Femur (tissue), 1 donor: ENCODE data around the gene SRR.
"Not testable (repeated sequence)": the region's sequence is repeated elsewhere in the genome, so short reads cannot be mapped to it uniquely, and the experiment has no call there.

Source experiments
- DNase-seq: peaks from one replicate; pipeline ENCODE4 v3.0.0-alpha.2; 2017

Gene SRR

GRCh38 chr17:2292100-2292499 lies 11.7 kb upstream of the SRR start:
- no peak for DNase-seq

- DNase-seq: no peak
These were observed 8.2 kb upstream of the SRR start for GRCh38 chr17:2295575-2295974.

- no peak for DNase-seq
These were observed 6.7 kb upstream of the SRR start for GRCh38 chr17:2297023-2297422.

GRCh38 chr17:2299136-2299535 lies 4.6 kb upstream of the SRR start:
- no peak for DNase-seq

- DNase-seq: no peak
These were observed 4.0 kb upstream of the SRR start for GRCh38 chr17:2299756-2300155.

GRCh38 chr17:2302778-2303203 lies 959 bp upstream of the SRR start:
- DNase-seq: no peak

- DNase-seq: no peak
These were observed 1.2 kb downstream of the SRR start for GRCh38 chr17:2304931-2305330.

- no peak for DNase-seq
These were observed 5.8 kb downstream of the SRR start for GRCh38 chr17:2309338-2310154.

GRCh38 chr17:2312736-2313135 lies 9.0 kb downstream of the SRR start:
- no peak for DNase-seq

GRCh38 chr17:2316916-2317205 lies 13.1 kb downstream of the SRR start:
- DNase-seq: not testable (repeated sequence)

GRCh38 chr17:2317796-2318195 lies 14.0 kb downstream of the SRR start:
- DNase-seq: no peak

- no peak for DNase-seq
These were observed 15.3 kb downstream of the SRR start for GRCh38 chr17:2319051-2319450.

GRCh38 chr17:2321399-2321798 lies 17.6 kb downstream of the SRR start:
- DNase-seq: no peak

GRCh38 chr17:2323629-2324314 lies 20.0 kb downstream of the SRR start:
- no peak for DNase-seq

- no peak for DNase-seq
These were observed 27.6 kb downstream of the SRR start for GRCh38 chr17:2331303-2331702.

- peak; percentile 26 for DNase-seq
These were observed 32.0 kb downstream of the SRR start for GRCh38 chr17:2335726-2336214.

- DNase-seq: peak; percentile 95
These were observed 32.6 kb downstream of the SRR start, which contains the start of gene TSR1 for GRCh38 chr17:2336215-2336851. TSR1 (minus strand) TSS chr17:2336457; CDS start chr17:2336427, 30 bp downstream.

GRCh38 chr17:2336852-2337543 lies 33.2 kb downstream of the SRR start, which contains the start of gene SGSM2:
SGSM2 (plus strand) TSS chr17:2337501; CDS start chr17:2337689, 188 bp downstream.
- DNase-seq: peak; percentile 82

GRCh38 chr17:2337544-2338314 lies 34.0 kb downstream of the SRR start:
- peak; percentile 73 for DNase-seq

- no peak for DNase-seq
These were observed 34.5 kb downstream of the SRR start for GRCh38 chr17:2338315-2338657.

- DNase-seq: no peak
These were observed 39.7 kb downstream of the SRR start for GRCh38 chr17:2343421-2343820.

- DNase-seq: no peak
These were observed 40.8 kb downstream of the SRR start for GRCh38 chr17:2344528-2344927.
